Ishikawa (cell line): ENCODE measurements around the gene IRX6.

Source experiments
- CEBPB ChIP-seq: IDR thresholded peaks from 2 replicates; pipeline ENCODE4 v1.6.1; 2012
- CREB1 ChIP-seq: IDR thresholded peaks from 2 replicates; pipeline ENCODE4 v1.6.1; 2012; ENCODE audit warnings: low read depth
- EGR1 ChIP-seq: IDR thresholded peaks from 2 replicates; pipeline ENCODE4 v1.6.1; 2012
- EP300 ChIP-seq: IDR thresholded peaks from 2 replicates; pipeline ENCODE4 v1.6.1; 2012; ENCODE audit warnings: borderline replicate concordance
- FOXM1 ChIP-seq: IDR thresholded peaks from 2 replicates; pipeline ENCODE4 v1.6.1; 2012; ENCODE audit warnings: low read depth, borderline replicate concordance
- NFIC ChIP-seq: IDR thresholded peaks from 2 replicates; pipeline ENCODE4 v1.6.1; 2012
- RAD21 ChIP-seq: IDR thresholded peaks from 2 replicates; pipeline ENCODE4 v1.6.1; 2012; ENCODE audit warnings: low read depth
- TAF1 ChIP-seq: IDR thresholded peaks from 2 replicates; pipeline ENCODE4 v1.6.1; 2012; ENCODE audit warnings: low read depth, mild to moderate bottlenecking
- TCF12 ChIP-seq: IDR thresholded peaks from 2 replicates; pipeline ENCODE4 v1.6.1; 2012; ENCODE audit warnings: low read depth
- TEAD4 ChIP-seq: IDR thresholded peaks from 2 replicates; pipeline ENCODE4 v1.6.1; 2012
- ZBTB7A ChIP-seq: IDR thresholded peaks from 2 replicates; pipeline ENCODE4 v1.6.1; 2012; ENCODE audit warnings: low read depth
- TF ChIP-seq, protein P1 (sequence below): IDR thresholded peaks from 2 replicates; pipeline ENCODE4 v1.6.1; 2012; ENCODE audit warnings: low read depth, mild to moderate bottlenecking

DNA sequence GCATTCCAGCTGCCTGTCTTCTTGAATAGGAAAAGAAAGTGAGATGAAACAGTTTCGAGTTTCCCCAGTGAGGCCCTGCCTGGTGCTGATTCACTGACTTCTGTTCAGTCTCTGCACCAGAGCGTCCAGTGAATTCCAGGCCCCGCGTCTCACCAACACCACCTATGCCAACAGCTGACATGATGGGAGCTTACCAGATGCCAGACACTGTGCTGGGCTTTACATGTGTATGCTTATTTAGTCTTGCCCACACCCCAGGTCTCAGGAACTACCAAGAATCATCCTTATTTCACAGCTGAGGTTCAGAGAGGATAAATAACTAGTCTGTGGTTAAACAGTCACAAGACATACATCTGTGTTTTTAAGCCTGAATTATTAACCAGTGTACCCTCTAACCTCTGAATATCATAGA lies 29.1 kb upstream of the IRX6 start:
- TF ChIP-seq TCF12 (no peak), CEBPB (no peak), RAD21 (no peak), CREB1 (no peak), TEAD4 (no peak), EP300 (no peak), NFIC (no peak), EGR1 (no peak), TAF1 (no peak), FOXM1 (no peak), ZBTB7A (no peak)
- TF ChIP-seq, protein P1, sequence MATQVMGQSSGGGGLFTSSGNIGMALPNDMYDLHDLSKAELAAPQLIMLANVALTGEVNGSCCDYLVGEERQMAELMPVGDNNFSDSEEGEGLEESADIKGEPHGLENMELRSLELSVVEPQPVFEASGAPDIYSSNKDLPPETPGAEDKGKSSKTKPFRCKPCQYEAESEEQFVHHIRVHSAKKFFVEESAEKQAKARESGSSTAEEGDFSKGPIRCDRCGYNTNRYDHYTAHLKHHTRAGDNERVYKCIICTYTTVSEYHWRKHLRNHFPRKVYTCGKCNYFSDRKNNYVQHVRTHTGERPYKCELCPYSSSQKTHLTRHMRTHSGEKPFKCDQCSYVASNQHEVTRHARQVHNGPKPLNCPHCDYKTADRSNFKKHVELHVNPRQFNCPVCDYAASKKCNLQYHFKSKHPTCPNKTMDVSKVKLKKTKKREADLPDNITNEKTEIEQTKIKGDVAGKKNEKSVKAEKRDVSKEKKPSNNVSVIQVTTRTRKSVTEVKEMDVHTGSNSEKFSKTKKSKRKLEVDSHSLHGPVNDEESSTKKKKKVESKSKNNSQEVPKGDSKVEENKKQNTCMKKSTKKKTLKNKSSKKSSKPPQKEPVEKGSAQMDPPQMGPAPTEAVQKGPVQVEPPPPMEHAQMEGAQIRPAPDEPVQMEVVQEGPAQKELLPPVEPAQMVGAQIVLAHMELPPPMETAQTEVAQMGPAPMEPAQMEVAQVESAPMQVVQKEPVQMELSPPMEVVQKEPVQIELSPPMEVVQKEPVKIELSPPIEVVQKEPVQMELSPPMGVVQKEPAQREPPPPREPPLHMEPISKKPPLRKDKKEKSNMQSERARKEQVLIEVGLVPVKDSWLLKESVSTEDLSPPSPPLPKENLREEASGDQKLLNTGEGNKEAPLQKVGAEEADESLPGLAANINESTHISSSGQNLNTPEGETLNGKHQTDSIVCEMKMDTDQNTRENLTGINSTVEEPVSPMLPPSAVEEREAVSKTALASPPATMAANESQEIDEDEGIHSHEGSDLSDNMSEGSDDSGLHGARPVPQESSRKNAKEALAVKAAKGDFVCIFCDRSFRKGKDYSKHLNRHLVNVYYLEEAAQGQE: no peak
